Kidney epithelial cell (primary cell): ENCODE results near the gene KNTC1. TPM values are rescaled to one million over a fixed set of nuclear protein-coding genes. Genes with fewer than 3 reads are reported as not detected.
"Not testable (repeated sequence)": the region's sequence is repeated elsewhere in the genome, so short reads cannot be mapped to it uniquely, and the experiment has no call there.

ENCODE experiments used
- DNase-seq: peaks from one replicate; pipeline ENCODE4 v3.0.0-alpha.2; 2010; ENCODE audit warnings: low read depth
- H3K27me3 ChIP-seq: 2 replicates; pipeline ENCODE4 v1.6.0; 2011; ENCODE audit warnings: low read length; ENCODE audit not compliant: control insufficient read depth, insufficient read depth
- H3K36me3 ChIP-seq: 2 replicates; pipeline ENCODE4 v1.5.1; 2011; ENCODE audit warnings: low read length; ENCODE audit not compliant: control insufficient read depth, insufficient read depth
- H3K4me3 ChIP-seq: 2 replicates; pipeline ENCODE4 v1.5.1; 2011; ENCODE audit warnings: low read depth, mild to moderate bottlenecking, control low read depth, low read length
- total RNA-seq: library from RNA; depleted of rRNA; stranded (reverse); fragments of >200 nt; gene quantifications from 2 replicates; pipeline ENCODE4 v1.2.3, GENCODE V29; 2015
- TF ChIP-seq, protein P1 (sequence below): IDR thresholded peaks from 2 replicates; pipeline ENCODE4 v1.5.1; 2011; ENCODE audit warnings: mild to moderate bottlenecking, moderate library complexity, low read length, control low read depth, inconsistent platforms; ENCODE audit not compliant: insufficient read depth, poor library complexity, severe bottlenecking

The KNTC1 gene
- total RNA-seq, 1 donor from 2014 or later = 12.4 TPM

- H3K4me3 ChIP-seq = no peak overlapping the region
- DNase-seq = no peak
- H3K27me3 ChIP-seq = no peaks in the 10 kb centered on the region
- TF ChIP-seq, protein P1, sequence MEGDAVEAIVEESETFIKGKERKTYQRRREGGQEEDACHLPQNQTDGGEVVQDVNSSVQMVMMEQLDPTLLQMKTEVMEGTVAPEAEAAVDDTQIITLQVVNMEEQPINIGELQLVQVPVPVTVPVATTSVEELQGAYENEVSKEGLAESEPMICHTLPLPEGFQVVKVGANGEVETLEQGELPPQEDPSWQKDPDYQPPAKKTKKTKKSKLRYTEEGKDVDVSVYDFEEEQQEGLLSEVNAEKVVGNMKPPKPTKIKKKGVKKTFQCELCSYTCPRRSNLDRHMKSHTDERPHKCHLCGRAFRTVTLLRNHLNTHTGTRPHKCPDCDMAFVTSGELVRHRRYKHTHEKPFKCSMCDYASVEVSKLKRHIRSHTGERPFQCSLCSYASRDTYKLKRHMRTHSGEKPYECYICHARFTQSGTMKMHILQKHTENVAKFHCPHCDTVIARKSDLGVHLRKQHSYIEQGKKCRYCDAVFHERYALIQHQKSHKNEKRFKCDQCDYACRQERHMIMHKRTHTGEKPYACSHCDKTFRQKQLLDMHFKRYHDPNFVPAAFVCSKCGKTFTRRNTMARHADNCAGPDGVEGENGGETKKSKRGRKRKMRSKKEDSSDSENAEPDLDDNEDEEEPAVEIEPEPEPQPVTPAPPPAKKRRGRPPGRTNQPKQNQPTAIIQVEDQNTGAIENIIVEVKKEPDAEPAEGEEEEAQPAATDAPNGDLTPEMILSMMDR = no peak
- H3K36me3 ChIP-seq = no peaks in the 10 kb centered on the region
These were observed 57.3 kb downstream of the KNTC1 start for GRCh38 chr12:122584177-122584863.

- TF ChIP-seq, protein P1 = no peak
- H3K4me3 ChIP-seq = no peak overlapping the region
- no peaks in the 10 kb centered on the region for H3K27me3 ChIP-seq
- DNase-seq = no peak
- no peaks in the 10 kb centered on the region for H3K36me3 ChIP-seq
These were observed 63.9 kb downstream of the KNTC1 start for GRCh38 chr12:122590990-122591389.

- H3K27me3 ChIP-seq, H3K36me3 ChIP-seq, H3K4me3 ChIP-seq, DNase-seq: not testable (repeated sequence)
These were observed 64.9 kb downstream of the KNTC1 start for GRCh38 chr12:122591966-122592365.

DNA sequence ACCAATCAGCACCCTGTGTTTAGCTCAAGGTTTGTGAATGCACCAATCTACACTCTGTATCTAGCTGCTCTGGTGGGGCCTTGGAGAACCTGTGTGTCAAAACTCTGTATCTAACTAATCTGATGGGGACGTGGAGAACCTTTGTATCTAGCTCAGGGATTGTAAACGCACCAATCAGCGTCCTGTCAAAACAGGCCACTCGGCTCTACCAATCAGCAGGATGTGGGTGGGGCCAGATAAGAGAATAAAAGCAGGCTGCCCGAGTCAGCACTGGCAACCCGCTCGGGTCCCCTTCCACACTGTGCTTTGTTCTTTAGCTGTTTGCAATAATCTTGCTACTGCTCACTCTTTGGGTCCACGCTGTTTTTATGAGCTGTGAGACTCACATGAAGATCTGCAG is 65.5 kb downstream of the KNTC1 start:
- not testable (repeated sequence) for H3K4me3 ChIP-seq, H3K36me3 ChIP-seq, H3K27me3 ChIP-seq, DNase-seq

DNA sequence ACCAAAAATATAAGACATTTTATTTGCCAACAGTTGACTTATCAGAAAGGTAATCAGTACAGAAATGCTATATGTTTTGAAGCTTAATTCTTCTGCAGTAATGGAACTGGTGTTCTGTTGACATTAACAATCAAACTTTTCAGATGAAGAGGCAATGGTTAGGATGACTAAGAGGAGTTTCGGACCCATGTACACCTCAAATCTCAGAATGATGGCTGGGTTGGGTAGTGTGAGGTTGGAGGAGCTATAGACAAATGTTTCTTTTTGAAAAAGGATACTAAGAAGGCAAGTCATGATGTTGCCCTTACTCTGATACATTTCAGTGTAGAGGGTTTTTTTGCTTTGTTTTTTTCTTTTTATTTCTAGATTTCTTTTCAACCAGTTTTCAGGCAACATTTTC is 66.9 kb downstream of the KNTC1 start:
- H3K4me3 ChIP-seq = no peak overlapping the region
- H3K36me3 ChIP-seq = no peaks in the 10 kb centered on the region
- no peaks in the 10 kb centered on the region for H3K27me3 ChIP-seq
- TF ChIP-seq, protein P1 = no peak
- no peak for DNase-seq

DNA sequence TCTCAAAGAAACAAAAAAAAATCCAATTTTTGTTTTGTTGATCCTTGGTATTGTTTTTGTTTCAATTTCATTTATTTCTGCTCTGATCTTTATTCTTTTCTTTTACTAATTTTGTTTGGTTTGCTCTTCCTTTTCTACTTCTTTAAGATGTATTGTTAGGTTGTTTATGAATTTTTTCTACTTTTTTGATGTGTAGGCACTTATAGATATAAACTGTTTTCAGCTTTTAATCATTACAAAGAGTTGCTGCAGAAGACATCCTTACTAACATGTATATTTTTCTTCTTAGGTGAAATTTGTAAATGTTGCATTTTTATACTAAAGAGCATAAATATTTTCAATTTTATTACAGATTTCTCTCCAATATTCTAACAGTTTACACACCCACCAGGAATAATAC is 69.8 kb downstream of the KNTC1 start:
- Histone ChIP-seq H3K36me3 (no peaks in the 10 kb centered on the region), H3K27me3 (no peaks in the 10 kb centered on the region), H3K4me3 (no peak overlapping the region)
- TF ChIP-seq, protein P1 = no peak
- DNase-seq = no peak

- no peak for DNase-seq
- H3K27me3 ChIP-seq = no peaks in the 10 kb centered on the region
- H3K4me3 ChIP-seq = no peak overlapping the region
- H3K36me3 ChIP-seq = no peaks in the 10 kb centered on the region
- TF ChIP-seq, protein P1 = no peak
These were observed 75.4 kb downstream of the KNTC1 start for GRCh38 chr12:122602456-122602855.
